ENCODE results near the gene VPS26C.

GRCh38 chr21:37223804-37224345, 43.3 kb downstream of the VPS26C start:
- TF ChIP-seq POLR2A (IDR thresholded peaks at IDR 0.05) (no peak), CTCF (IDR thresholded peaks at IDR 0.05) (no peak)

All from right lobe of liver (tissue), 4 donors.